ENCODE results near the gene MAGIX. TPM values are rescaled to one million over a fixed set of nuclear protein-coding genes. Genes with fewer than 3 reads are reported as not detected.

Gene MAGIX
- polyA plus RNA-seq, 1 of the 3 experiments (the other 2 are of a cell fraction): 1.1 TPM

GRCh38 chrX:49171752-49172279, 9.3 kb downstream of the MAGIX start, which contains the start of gene PLP2:
Gene PLP2, plus strand, starts transcription at chrX:49171898. Its CDS starts 103 bp downstream, at chrX:49172001.
- Histone ChIP-seq H3K4me2 (peak within 1 kb of the TSS; percentile 77), H3K27me3 (ENCODE audit: insufficient read depth) (no peaks in the 10 kb centered on the region; the same call in 1 of the 2 replicates), H3F3A (replicated peaks; ENCODE audit: insufficient read depth) (peaks cover 9% of the 10 kb centered on the region), H3K9me2 (no peaks in the 10 kb centered on the region), H3K9me3 (no peaks in the 10 kb centered on the region), H3K9ac (peak within 1 kb of the TSS; percentile 87), H3K27ac (ENCODE audit: low read depth in 2 of 2, low read length in 1 of 2) (peak within 1 kb of the TSS; percentile 36 to 59; a peak in 3 of 4 replicates), H3K79me2 (ENCODE audit: insufficient read depth) (peaks cover 22% of the 10 kb centered on the region; the same call in 1 of the 2 replicates), H3K4me3 (ENCODE audit: low read depth in 2 of 2, low read length in 1 of 2) (peak within 1 kb of the TSS; percentile 58 to 66), H3K36me3 (replicated peaks in 1 of 2; ENCODE audit: control insufficient read depth in 1 of 2, insufficient read depth in 2 of 2, low read length in 1 of 2) (no peaks in the 10 kb centered on the region), H2AFZ (ENCODE audit: low read depth) (no peak within 1 kb of the TSS), H4K20me1 (ENCODE audit: insufficient read depth) (no peaks in the 10 kb centered on the region), H3K4me1 (ENCODE audit: control insufficient read depth in 1 of 2, insufficient read depth in 2 of 2, low read depth in 1 of 2, low read length in 1 of 2) (peaks cover 0 to 6% of the 10 kb centered on the region in 2 experiments; a peak in 1 of 4 replicates)
- CTCF ChIA-PET: interaction anchor here (0.9 to 1.2 kb wide), 2 partner anchors 16 to 21 kb away, joined by 3 to 5 read pairs; no protein-coding TSS in a partner anchor
- 18% methylated on average over 11 of the region's 46 CpGs for WGBS (ENCODE audit: low lambda C conversion rate)
- TF ChIP-seq MEF2A (IDR thresholded peaks at IDR 0.05; ENCODE audit: borderline replicate concordance, low read depth): no peak
- TF ChIP-seq, protein P1, sequence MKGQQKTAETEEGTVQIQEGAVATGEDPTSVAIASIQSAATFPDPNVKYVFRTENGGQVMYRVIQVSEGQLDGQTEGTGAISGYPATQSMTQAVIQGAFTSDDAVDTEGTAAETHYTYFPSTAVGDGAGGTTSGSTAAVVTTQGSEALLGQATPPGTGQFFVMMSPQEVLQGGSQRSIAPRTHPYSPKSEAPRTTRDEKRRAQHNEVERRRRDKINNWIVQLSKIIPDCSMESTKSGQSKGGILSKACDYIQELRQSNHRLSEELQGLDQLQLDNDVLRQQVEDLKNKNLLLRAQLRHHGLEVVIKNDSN (IDR thresholded peaks at IDR 0.05; ENCODE audit: borderline replicate concordance, low read depth): no peak
- 0 out of 2 replicates have a peak, but pooled peaks have one; percentile 21 for TF ChIP-seq FOXJ3 (CRISPR knock-in tag; IDR thresholded peaks at IDR 0.05)
- TF ChIP-seq JUND (IDR thresholded peaks at IDR 0.05): 0 out of 2 replicates have a peak, but pooled peaks have one; percentile 14
- TF ChIP-seq TCF12 (IDR thresholded peaks at IDR 0.05): peak; percentile 20; the same call in 1 of the 2 replicates
- TF ChIP-seq, protein P2, sequence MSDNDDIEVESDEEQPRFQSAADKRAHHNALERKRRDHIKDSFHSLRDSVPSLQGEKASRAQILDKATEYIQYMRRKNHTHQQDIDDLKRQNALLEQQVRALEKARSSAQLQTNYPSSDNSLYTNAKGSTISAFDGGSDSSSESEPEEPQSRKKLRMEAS (IDR thresholded peaks at IDR 0.05; ENCODE audit: low read depth): peak; percentile 50
- TF ChIP-seq POLR2AphosphoS5 (IDR thresholded peaks at IDR 0.05; ENCODE audit: low read depth, low read length): no peak
- peak; percentile 76 for DNase-seq
- POLR2A ChIA-PET: interaction anchor here (1.5 kb wide), 1 partner anchor 8 kb away, joined by 5 read pairs; no protein-coding TSS in a partner anchor

- no peaks in the 10 kb centered on the region for H3K36me3 ChIP-seq (replicated peaks in 1 of 2; ENCODE audit: control insufficient read depth in 1 of 2, insufficient read depth in 2 of 2, low read length in 1 of 2)
- peaks cover 0 to 1% of the 10 kb centered on the region in 2 experiments; a peak in 1 of 4 replicates for H3K4me1 ChIP-seq (ENCODE audit: control insufficient read depth in 1 of 2, insufficient read depth in 2 of 2, low read depth in 1 of 2, low read length in 1 of 2)
- WGBS (ENCODE audit: low lambda C conversion rate): 16% methylated on average over 28 of the region's 37 CpGs
- H3K4me3 ChIP-seq (ENCODE audit: low read depth in 2 of 2, low read length in 1 of 2): peak overlapping the region; percentile 58 to 66
- H3K4me2 ChIP-seq: peak overlapping the region; percentile 77
- peak; percentile 75 for DNase-seq
- no peak overlapping the region for H2AFZ ChIP-seq (ENCODE audit: low read depth)
- H3K27me3 ChIP-seq (ENCODE audit: insufficient read depth): no peaks in the 10 kb centered on the region; the same call in 1 of the 2 replicates
- no peaks in the 10 kb centered on the region for H3K9me2 ChIP-seq
- H3K79me2 ChIP-seq (ENCODE audit: insufficient read depth): peaks cover 22% of the 10 kb centered on the region; the same call in 1 of the 2 replicates
- H3K27ac ChIP-seq (ENCODE audit: low read depth in 2 of 2, low read length in 1 of 2): peak overlapping the region; percentile 36 to 59; a peak in 3 of 4 replicates
- peak overlapping the region; percentile 87 for H3K9ac ChIP-seq
- peaks cover 6% of the 10 kb centered on the region for H3F3A ChIP-seq (replicated peaks; ENCODE audit: insufficient read depth)
- ChIA-PET POLR2A (interaction anchor here (0.6 to 1.5 kb wide), 2 partner anchors 9 to 18 kb away, joined by 3 to 5 read pairs; no protein-coding TSS in a partner anchor), CTCF (interaction anchor here (1.2 kb wide), 1 partner anchor 17 kb away, joined by 5 read pairs; no protein-coding TSS in a partner anchor)
- no peaks in the 10 kb centered on the region for H4K20me1 ChIP-seq (ENCODE audit: insufficient read depth)
- H3K9me3 ChIP-seq: no peaks in the 10 kb centered on the region
- TF ChIP-seq FOXJ3 (CRISPR knock-in tag; IDR thresholded peaks at IDR 0.05) (0 out of 2 replicates have a peak, but pooled peaks have one; percentile 10), PBX3 (IDR thresholded peaks at IDR 0.05) (peak; percentile 52), NFIC (IDR thresholded peaks at IDR 0.05; ENCODE audit: borderline replicate concordance) (peak; percentile 58; the same call in 1 of the 2 replicates), POLR2AphosphoS5 (IDR thresholded peaks at IDR 0.05; ENCODE audit: low read depth, low read length) (0 out of 2 replicates have a peak, but pooled peaks have one; percentile 30), MXI1 (IDR thresholded peaks at IDR 0.05; ENCODE audit: low read depth, low read length) (peak; percentile 20; the same call in 1 of the 2 replicates)
- TF ChIP-seq, protein P3, sequence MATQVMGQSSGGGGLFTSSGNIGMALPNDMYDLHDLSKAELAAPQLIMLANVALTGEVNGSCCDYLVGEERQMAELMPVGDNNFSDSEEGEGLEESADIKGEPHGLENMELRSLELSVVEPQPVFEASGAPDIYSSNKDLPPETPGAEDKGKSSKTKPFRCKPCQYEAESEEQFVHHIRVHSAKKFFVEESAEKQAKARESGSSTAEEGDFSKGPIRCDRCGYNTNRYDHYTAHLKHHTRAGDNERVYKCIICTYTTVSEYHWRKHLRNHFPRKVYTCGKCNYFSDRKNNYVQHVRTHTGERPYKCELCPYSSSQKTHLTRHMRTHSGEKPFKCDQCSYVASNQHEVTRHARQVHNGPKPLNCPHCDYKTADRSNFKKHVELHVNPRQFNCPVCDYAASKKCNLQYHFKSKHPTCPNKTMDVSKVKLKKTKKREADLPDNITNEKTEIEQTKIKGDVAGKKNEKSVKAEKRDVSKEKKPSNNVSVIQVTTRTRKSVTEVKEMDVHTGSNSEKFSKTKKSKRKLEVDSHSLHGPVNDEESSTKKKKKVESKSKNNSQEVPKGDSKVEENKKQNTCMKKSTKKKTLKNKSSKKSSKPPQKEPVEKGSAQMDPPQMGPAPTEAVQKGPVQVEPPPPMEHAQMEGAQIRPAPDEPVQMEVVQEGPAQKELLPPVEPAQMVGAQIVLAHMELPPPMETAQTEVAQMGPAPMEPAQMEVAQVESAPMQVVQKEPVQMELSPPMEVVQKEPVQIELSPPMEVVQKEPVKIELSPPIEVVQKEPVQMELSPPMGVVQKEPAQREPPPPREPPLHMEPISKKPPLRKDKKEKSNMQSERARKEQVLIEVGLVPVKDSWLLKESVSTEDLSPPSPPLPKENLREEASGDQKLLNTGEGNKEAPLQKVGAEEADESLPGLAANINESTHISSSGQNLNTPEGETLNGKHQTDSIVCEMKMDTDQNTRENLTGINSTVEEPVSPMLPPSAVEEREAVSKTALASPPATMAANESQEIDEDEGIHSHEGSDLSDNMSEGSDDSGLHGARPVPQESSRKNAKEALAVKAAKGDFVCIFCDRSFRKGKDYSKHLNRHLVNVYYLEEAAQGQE (IDR thresholded peaks at IDR 0.05; ENCODE audit: low read depth, low read length): no peak
- TF ChIP-seq, protein P4, sequence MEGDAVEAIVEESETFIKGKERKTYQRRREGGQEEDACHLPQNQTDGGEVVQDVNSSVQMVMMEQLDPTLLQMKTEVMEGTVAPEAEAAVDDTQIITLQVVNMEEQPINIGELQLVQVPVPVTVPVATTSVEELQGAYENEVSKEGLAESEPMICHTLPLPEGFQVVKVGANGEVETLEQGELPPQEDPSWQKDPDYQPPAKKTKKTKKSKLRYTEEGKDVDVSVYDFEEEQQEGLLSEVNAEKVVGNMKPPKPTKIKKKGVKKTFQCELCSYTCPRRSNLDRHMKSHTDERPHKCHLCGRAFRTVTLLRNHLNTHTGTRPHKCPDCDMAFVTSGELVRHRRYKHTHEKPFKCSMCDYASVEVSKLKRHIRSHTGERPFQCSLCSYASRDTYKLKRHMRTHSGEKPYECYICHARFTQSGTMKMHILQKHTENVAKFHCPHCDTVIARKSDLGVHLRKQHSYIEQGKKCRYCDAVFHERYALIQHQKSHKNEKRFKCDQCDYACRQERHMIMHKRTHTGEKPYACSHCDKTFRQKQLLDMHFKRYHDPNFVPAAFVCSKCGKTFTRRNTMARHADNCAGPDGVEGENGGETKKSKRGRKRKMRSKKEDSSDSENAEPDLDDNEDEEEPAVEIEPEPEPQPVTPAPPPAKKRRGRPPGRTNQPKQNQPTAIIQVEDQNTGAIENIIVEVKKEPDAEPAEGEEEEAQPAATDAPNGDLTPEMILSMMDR (IDR thresholded peaks at IDR 0.05): no peak
- TF ChIP-seq, protein P5, sequence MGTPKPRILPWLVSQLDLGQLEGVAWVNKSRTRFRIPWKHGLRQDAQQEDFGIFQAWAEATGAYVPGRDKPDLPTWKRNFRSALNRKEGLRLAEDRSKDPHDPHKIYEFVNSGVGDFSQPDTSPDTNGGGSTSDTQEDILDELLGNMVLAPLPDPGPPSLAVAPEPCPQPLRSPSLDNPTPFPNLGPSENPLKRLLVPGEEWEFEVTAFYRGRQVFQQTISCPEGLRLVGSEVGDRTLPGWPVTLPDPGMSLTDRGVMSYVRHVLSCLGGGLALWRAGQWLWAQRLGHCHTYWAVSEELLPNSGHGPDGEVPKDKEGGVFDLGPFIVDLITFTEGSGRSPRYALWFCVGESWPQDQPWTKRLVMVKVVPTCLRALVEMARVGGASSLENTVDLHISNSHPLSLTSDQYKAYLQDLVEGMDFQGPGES (IDR thresholded peaks at IDR 0.05; ENCODE audit: low read depth, low read length): no peak
Observed at GRCh38 chrX:49172280-49172780, 9.8 kb downstream of the MAGIX start.

Measured in SK-N-SH (cell line).